Measurements from ENCODE around the gene TJP2. TPM values are rescaled to one million over a fixed set of nuclear protein-coding genes. Genes with fewer than 3 reads are reported as not detected.

Gene TJP2
- total RNA-seq, 4 donors from 2014 or later = 137 to 191 (median 167) TPM

DNA sequence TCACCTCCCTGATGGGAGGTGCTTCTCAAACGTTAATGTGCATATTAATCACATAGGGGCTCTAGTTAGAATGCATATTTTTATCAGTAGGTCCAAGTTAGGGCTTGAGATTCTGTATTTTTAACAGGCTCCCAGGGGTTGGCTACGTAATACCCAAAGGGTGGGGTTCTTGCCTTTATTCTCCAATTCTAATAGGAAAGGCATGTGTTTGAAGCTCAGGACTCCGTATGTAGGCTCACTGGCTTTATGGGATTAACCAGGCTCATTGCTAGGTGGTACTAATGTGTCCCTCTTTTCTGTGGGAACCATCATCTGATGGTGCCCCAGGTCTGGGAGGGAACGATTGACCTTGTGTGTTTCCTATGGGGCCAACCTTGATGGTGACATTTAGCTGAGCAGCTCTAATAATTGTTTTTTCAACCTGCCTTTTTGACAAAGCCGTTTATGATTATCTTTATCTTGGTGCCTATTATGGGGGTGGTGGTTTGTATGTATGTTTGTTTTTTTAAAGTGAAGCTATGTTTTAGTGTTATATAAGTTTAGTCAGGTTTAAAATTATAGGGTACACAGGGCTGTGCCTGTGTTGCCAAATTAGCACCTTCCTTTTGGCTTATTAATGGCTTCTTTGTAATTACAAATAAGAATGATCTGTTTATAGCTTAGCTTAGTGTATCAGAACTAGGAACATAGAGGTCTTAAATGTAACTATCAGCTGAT lies 20.8 kb downstream of the TJP2 start:
- H3K4me3 ChIP-seq (ENCODE audit: low read depth, poor library complexity, severe bottlenecking) = no peak overlapping the region
- TF ChIP-seq POLR2A (IDR thresholded peaks at IDR 0.05) (no peak), CTCF (IDR thresholded peaks at IDR 0.05) (no peak)
- WGBS, 2 donors = 72 to 79% methylated on average over 5 of the region's 5 CpGs
- intact Hi-C loops (cut with DNase I; ENCODE audit: low total_unique reads) = loop anchor here (5.0 kb wide), 1 partner anchor 148 kb away; no protein-coding TSS in a partner anchor
- DNase-seq (ENCODE audit: low spot score in 2 of 2) = no peak

- peak in 1 of 2 donors; percentile 52 for DNase-seq (ENCODE audit: low spot score in 2 of 2)
- intact Hi-C loops (cut with DNase I; ENCODE audit: low total_unique reads) = loop anchor here (5.0 kb wide), 1 partner anchor 148 kb away; no protein-coding TSS in a partner anchor
- TF ChIP-seq POLR2A (IDR thresholded peaks at IDR 0.05) (no peak), CTCF (IDR thresholded peaks at IDR 0.05) (no peak)
- H3K4me3 ChIP-seq (ENCODE audit: low read depth, poor library complexity, severe bottlenecking) = no peak overlapping the region
- WGBS, 2 donors = 77 to 82% methylated on average over 3 of the region's 3 CpGs
Measured at GRCh38 chr9:69195668-69196067, 21.6 kb downstream of the TJP2 start.

DNA sequence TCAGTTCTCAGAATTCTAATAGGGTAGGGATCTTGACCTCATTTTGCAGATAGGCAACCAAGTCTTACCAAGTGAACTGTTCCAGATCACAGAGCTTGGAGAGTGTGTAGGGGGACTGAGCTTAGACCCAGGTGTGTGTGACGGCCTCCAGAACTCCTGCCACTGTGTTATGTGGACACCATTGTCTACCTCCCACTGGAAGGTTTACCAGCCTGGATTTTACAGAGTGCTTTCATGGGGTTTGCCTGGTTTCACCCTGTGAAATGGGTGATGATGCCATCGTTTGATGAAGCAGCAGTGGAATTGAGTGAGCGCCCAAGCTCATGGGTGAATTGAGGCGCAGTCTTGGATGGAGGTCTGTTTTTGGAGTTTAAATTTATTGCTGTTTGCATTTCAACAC lies 23.6 kb downstream of the TJP2 start:
- WGBS, 2 donors = 78% methylated on average over 4 of the region's 4 CpGs
- DNase-seq (ENCODE audit: low spot score in 2 of 2) = peak in 1 of 2 donors; percentile 58
- no peak for TF ChIP-seq CTCF (IDR thresholded peaks at IDR 0.05)
- TF ChIP-seq POLR2A (IDR thresholded peaks at IDR 0.05) = no peak
- intact Hi-C loops (cut with DNase I; ENCODE audit: low total_unique reads) = loop anchor here (5.0 kb wide), 1 partner anchor 150 kb away; no protein-coding TSS in a partner anchor
- H3K4me3 ChIP-seq (ENCODE audit: low read depth, poor library complexity, severe bottlenecking) = no peak overlapping the region

GRCh38 chr9:69198521-69199220 lies 24.6 kb downstream of the TJP2 start:
- TF ChIP-seq CTCF (IDR thresholded peaks at IDR 0.05) = no peak
- TF ChIP-seq POLR2A (IDR thresholded peaks at IDR 0.05) = no peak
- DNase-seq (ENCODE audit: low spot score in 2 of 2) = no peak
- no peak overlapping the region for H3K4me3 ChIP-seq (ENCODE audit: low read depth, poor library complexity, severe bottlenecking)
- intact Hi-C loops (cut with DNase I; ENCODE audit: low total_unique reads) = loop anchor here (5.0 kb wide), 1 partner anchor 151 kb away; no protein-coding TSS in a partner anchor
- WGBS, 2 donors = 48 to 52% methylated on average over 7 of the region's 7 CpGs

DNA sequence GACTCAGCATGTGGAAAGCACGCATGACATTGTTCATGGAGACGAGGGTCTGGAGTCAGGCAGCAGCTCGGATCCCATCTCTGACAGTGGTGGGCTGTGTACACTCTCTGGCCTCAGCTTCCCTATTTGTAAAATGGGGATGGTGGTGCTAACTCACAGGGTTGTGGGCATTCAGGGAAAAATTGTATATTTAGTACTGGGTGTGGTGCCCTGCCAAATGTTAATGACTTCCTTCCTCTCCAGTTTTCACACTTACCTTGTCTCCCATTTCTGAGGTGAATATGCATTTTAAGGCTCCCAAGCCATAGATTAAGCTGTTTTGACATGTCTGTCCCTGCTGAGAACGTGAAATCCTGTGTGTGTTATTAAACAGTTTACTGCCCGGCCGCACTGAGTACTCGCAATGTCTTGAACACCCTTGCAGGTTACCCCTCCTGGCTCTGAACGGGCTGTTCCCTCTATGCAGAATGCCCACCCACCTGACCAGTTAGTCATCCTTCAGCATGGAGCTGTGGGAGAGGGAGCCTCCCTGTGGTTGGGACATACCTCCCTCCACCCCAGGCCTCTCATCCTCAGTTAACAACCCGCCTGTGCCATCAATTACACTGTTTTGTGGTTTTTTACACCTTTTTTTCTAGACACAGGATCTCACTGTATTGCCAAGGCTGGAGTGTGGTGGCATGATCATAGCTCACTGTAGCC lies 25.8 kb downstream of the TJP2 start:
- TF ChIP-seq POLR2A (IDR thresholded peaks at IDR 0.05) (no peak), CTCF (IDR thresholded peaks at IDR 0.05) (no peak)
- peak in 1 of 2 donors; percentile 72 for DNase-seq (ENCODE audit: low spot score in 2 of 2)
- no peak overlapping the region for H3K4me3 ChIP-seq (ENCODE audit: low read depth, poor library complexity, severe bottlenecking)
- 57 to 59% methylated on average over 9 of the region's 9 CpGs for WGBS, 2 donors
- intact Hi-C loops (cut with DNase I; ENCODE audit: low total_unique reads) = loop anchor here (5.0 kb wide), 1 partner anchor 153 kb away; no protein-coding TSS in a partner anchor

Measured in lower leg skin (tissue), 4 donors.